Measurements from ENCODE around the gene TBC1D3K.
"Not testable (repeated sequence)": the region's sequence is repeated elsewhere in the genome, so short reads cannot be mapped to it uniquely, and the experiment has no call there.

The TBC1D3K gene

DNA sequence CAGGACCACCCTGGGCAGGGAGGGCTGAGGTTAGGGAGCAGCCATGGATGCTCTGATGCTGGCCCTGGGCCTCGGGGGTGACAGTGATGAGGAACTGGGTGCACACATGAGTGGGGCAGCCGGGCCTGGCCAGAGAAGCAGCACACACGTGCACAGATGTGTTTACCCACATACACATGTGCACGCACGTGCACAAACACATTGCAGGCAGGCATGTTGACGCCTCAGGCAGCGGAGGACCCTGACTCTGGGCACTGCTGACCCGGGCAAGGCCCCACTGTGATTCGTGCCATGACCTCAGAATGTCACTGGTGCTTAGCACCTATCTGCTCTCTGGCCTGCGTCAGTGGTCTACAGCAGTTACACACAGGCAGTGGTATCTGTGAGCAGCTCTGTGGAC lies at the start of gene TBC1D3K:
TBC1D3K (plus strand) TSS at position 301 of the 400 bp plus-strand sequence. CDS start 1,585 bp downstream, outside the sequence.
- not testable (repeated sequence) for DNase-seq

DNA sequence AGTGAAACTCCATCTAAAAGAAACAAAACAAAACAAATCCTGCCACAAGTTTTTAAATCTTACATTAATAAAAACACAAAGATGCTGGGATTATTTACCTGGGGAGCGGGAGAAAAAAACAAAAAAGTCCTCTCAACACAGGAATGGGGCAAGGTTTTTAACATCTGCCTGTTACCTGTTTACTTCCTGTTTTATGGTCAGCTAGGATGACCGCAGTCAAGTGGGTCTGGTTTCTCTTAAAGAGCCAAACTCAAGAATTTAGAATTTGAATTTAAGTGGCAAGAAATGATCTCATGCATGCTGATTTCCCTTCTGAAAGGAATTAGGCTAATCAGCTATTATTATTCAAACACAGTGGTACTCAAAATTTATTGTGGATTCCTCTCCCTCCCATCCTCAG lies 39.7 kb upstream of the TBC1D3K start:
- no peak for DNase-seq

DNA sequence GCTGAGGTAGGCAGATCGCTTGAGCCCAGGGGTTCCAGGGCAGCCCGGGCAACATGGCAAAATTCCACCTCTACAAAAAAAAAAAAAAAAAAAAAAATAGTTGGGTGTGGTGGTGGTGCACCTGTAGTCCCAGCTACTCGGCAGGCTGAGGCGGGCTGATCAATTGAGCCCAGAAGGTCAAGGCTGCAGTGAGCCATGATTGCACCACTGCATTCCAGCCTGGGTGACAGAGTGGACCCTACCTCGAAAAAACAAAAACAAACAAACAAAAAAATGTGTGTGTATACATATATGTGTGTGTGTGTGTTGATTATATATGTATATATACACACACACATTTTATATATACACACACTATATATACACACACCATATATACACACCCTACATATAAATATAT lies 39.1 kb upstream of the TBC1D3K start:
- DNase-seq, result no peak

DNA sequence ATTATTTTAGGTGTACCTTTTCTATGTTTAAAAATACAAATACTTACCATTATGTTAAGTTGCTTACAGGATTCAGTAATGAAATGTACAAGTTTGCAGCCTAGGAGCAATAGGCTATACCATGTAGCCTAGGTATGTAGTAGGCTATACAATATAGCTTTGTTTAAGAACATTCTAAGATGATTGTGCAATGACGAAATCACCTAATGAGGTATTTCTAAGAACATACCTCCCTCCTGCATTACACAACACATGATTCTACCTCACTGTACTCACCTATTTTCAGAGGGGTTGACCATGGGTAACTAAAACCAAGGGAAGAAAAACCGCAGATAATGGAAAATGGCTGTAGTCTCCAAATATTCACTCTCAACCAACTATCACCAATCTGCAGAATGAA lies 35.3 kb upstream of the TBC1D3K start:
- no peak for DNase-seq

DNA sequence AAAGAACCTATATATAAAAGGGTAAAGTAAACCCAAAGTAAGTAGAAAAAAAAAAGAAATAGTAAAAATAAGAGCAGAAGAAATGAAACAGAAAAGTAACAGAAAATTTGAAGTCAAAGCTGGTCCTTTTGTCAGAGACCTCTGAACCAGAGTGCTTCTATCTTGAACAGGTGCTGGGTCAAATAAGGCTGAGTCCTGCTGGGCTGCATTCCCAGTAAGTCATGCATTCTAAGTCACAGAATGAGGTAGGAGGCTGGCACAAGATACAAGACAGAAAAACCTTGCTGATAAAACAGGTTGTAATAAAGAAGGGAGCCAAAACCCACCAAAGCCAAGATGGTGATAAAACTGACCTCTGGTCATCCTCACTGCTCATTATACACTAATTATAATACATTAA lies 27.3 kb upstream of the TBC1D3K start:
- DNase-seq, result not testable (repeated sequence)
